Thoracic aorta (tissue), 2 donors: ENCODE results near the gene TPR. TPM values are rescaled to one million over a fixed set of nuclear protein-coding genes. Genes with fewer than 3 reads are reported as not detected.

ENCODE experiments used
- ATAC-seq: fragments of 150-250 bp; one replicate; pipeline ENCODE4 v1.8.0; 2017; ENCODE audit warnings: low read depth; ENCODE audit not compliant: insufficient number of reproducible peaks, low FRiP score
- DNase-seq: peaks from one replicate; pipeline ENCODE4 v3.0.0-alpha.2; 2020; ENCODE audit warnings: low spot score
- H3K27ac ChIP-seq, 2 donors: fragments of 200-600 bp; sonication (generic); 1 replicate in 1 of 2; 2 replicates in 1 of 2; pipeline ENCODE4 v1.5.1; 2016; ENCODE audit warnings: mild to moderate bottlenecking in 2 of 2, moderate library complexity in 2 of 2
- H3K27me3 ChIP-seq: fragments of 200-600 bp; sonication (generic); replicated peaks from 2 replicates; pipeline ENCODE4 v1.6.0; 2016; ENCODE audit warnings: mild to moderate bottlenecking; ENCODE audit not compliant: insufficient read depth
- H3K36me3 ChIP-seq: fragments of 200-600 bp; sonication (generic); one replicate; pipeline ENCODE4 v1.5.1; 2016
- H3K4me1 ChIP-seq, 2 donors: fragments of 200-600 bp; sonication (generic); 1 replicate in 1 of 2; 2 replicates in 1 of 2; pipeline versions ENCODE4 v1.5.1 to v1.6.0; 2016; ENCODE audit warnings: low read depth in 2 of 2, mild to moderate bottlenecking in 1 of 2; ENCODE audit not compliant: control insufficient read depth in 1 of 2
- H3K4me3 ChIP-seq: fragments of 200-600 bp; sonication (generic); 2 replicates; pipeline ENCODE4 v1.5.1; 2016; ENCODE audit warnings: mild to moderate bottlenecking
- H3K9me3 ChIP-seq: fragments of 200-600 bp; sonication (generic); 2 replicates; pipeline ENCODE4 v1.5.1; 2016
- CTCF ChIP-seq: fragments of 200-600 bp; sonication (generic); IDR thresholded peaks from one replicate; pipeline ENCODE4 v1.5.1; 2019; ENCODE audit warnings: antibody characterized with exemption
- total RNA-seq, 2 donors: library from RNA; depleted of rRNA; stranded (reverse); fragments of >200 nt; gene quantifications; one replicate each; pipeline versions ENCODE4 v1.1.0 to v1.2.3, GENCODE V29; 2016

Gene TPR
- total RNA-seq, result 100 to 1,000 TPM in 1 of 2 donors, 10 to 100 TPM in 1; 72.0 to 110 TPM

GRCh38 chr1:186375152-186375928 is at the start of gene TPR, which contains the start of gene ODR4:
Gene TPR, minus strand, starts transcription at chr1:186375253. Its CDS starts 225 bp downstream, at chr1:186375028.
Gene ODR4, plus strand, starts transcription at chr1:186375838. Its CDS starts 3,948 bp downstream, at chr1:186379786.
- H3K4me1 ChIP-seq, result peaks cover 21 to 28% of the 10 kb centered on the region in 2 donors
- ATAC-seq, result peak; percentile 98

GRCh38 chr1:186424539-186424938 is 49.5 kb upstream of the TPR start:
- ATAC-seq, result no peak
- no peak for TF ChIP-seq CTCF

More at GRCh38 chr1:186375152-186375928, at the start of gene TPR, which contains the start of gene ODR4:
- peak; percentile 92 for DNase-seq
- H3K36me3 ChIP-seq, result peaks cover 10% of the 10 kb centered on the region
- H3K4me3 ChIP-seq, result peak within 1 kb of the TSS; percentile 72
- TF ChIP-seq CTCF, result peak; percentile 73
- peak within 1 kb of the TSS; percentile 96 to 97 for H3K27ac ChIP-seq
- H3K9me3 ChIP-seq, result no peaks in the 10 kb centered on the region
- no peaks in the 10 kb centered on the region for H3K27me3 ChIP-seq

GRCh38 chr1:186421446-186421845 is 46.4 kb upstream of the TPR start:
- Histone ChIP-seq H3K4me3 (no peak overlapping the region), H3K27me3 (no peaks in the 10 kb centered on the region), H3K9me3 (no peaks in the 10 kb centered on the region), H3K4me1 (no peaks in the 10 kb centered on the region), H3K36me3 (peaks cover 5% of the 10 kb centered on the region), H3K27ac (no peak overlapping the region)
- no peak for DNase-seq
- ATAC-seq, result no peak
- TF ChIP-seq CTCF, result no peak

More at GRCh38 chr1:186424539-186424938, 49.5 kb upstream of the TPR start:
- no peak for DNase-seq
- H3K27me3 ChIP-seq, result no peaks in the 10 kb centered on the region
- H3K27ac ChIP-seq, result no peak overlapping the region
- no peak overlapping the region for H3K4me3 ChIP-seq
- no peaks in the 10 kb centered on the region for H3K9me3 ChIP-seq
- no peaks in the 10 kb centered on the region for H3K4me1 ChIP-seq
- H3K36me3 ChIP-seq, result no peaks in the 10 kb centered on the region

DNA sequence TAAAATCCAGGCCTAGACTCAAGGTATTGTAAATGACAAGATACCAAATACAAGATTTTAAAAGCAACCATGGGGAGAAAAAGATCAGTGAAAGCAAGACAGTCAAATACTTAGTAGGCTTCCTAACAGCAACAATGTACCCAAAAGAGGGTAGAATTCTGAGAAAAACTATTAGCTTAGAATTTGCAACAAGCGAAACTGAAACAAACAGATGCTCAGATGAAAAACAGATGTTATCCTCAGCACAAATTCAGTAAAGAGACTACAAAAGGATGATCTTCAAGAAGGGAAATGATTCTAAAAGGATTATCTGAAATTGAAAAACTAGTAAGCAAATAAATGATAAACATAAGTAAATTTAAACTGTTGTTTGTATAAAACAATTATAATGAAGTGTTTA is 45.9 kb upstream of the TPR start:
- no peaks in the 10 kb centered on the region for H3K4me1 ChIP-seq
- no peak overlapping the region for H3K4me3 ChIP-seq
- H3K36me3 ChIP-seq, result peaks cover 5% of the 10 kb centered on the region
- H3K27me3 ChIP-seq, result no peaks in the 10 kb centered on the region
- no peak overlapping the region for H3K27ac ChIP-seq
- ATAC-seq (no peak), DNase-seq (no peak)
- TF ChIP-seq CTCF, result no peak
- H3K9me3 ChIP-seq, result no peaks in the 10 kb centered on the region

- DNase-seq, result no peak
- Histone ChIP-seq H3K4me3 (no peak overlapping the region), H3K27me3 (no peaks in the 10 kb centered on the region), H3K36me3 (peaks cover 5% of the 10 kb centered on the region), H3K9me3 (no peaks in the 10 kb centered on the region), H3K27ac (no peak overlapping the region), H3K4me1 (no peaks in the 10 kb centered on the region)
- no peak for TF ChIP-seq CTCF
- no peak for ATAC-seq
Measured at GRCh38 chr1:186420311-186420710, 45.3 kb upstream of the TPR start.
